Measurements from ENCODE around the gene BBS9. TPM values are rescaled to one million over a fixed set of nuclear protein-coding genes. Genes with fewer than 3 reads are reported as not detected.

The BBS9 gene
- polyA plus RNA-seq, 1 donor from 2014 or later: 9.8 TPM

DNA sequence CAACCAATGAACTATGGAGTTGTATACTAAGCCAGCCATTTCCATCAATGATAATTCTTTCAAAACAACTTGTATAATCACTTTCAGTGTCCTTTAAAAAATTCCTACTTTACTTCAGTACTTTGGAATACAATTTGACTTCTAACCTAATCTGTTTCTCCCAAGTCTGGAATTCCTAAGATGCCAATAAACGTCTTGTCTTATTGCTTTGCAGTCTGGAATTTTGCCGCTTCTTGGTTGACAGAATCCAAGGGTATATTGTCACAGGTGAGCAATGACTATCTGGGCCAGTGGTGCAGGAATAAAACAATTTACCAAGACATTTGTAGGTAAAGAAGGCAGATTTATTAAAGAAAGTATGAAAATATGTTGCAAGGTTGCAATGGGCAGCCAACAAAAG is 42.0 kb upstream of the BBS9 start:
- Histone ChIP-seq H3K27ac (ENCODE audit: low read length) (no peak overlapping the region), H3F3A (ENCODE audit: insufficient read depth, low read length, poor library complexity, severe bottlenecking) (no peaks in the 10 kb centered on the region), H3K27me3 (ENCODE audit: insufficient read depth, low read depth, low read length) (no peaks in the 10 kb centered on the region), H3K9ac (ENCODE audit: low read length) (no peak overlapping the region), H3K4me3 (ENCODE audit: low read length) (no peak overlapping the region), H3K36me3 (ENCODE audit: insufficient read depth, low read length) (no peaks in the 10 kb centered on the region), H3K9me3 (ENCODE audit: low read length) (no peaks in the 10 kb centered on the region), H3K79me2 (replicated peaks; ENCODE audit: insufficient read depth, low read length) (no peaks in the 10 kb centered on the region), H3K9me2 (ENCODE audit: insufficient read depth, low read length) (no peaks in the 10 kb centered on the region), H4K20me1 (ENCODE audit: insufficient read depth) (no peaks in the 10 kb centered on the region), H2AFZ (ENCODE audit: low read depth, low read length) (no peak overlapping the region), H3K4me2 (ENCODE audit: low read length) (no peak overlapping the region)
- TF ChIP-seq TAF1 (IDR thresholded peaks at IDR 0.05; ENCODE audit: low read depth): no peak
- no peak for TF ChIP-seq EP300 (conservative IDR thresholded peaks at IDR 0.05; ENCODE audit: poor library complexity, severe bottlenecking)
- TF ChIP-seq EZH2 (IDR thresholded peaks at IDR 0.05; ENCODE audit: borderline replicate concordance, insufficient read depth, low read length, poor library complexity, severe bottlenecking): no peak
- TF ChIP-seq, protein P1, sequence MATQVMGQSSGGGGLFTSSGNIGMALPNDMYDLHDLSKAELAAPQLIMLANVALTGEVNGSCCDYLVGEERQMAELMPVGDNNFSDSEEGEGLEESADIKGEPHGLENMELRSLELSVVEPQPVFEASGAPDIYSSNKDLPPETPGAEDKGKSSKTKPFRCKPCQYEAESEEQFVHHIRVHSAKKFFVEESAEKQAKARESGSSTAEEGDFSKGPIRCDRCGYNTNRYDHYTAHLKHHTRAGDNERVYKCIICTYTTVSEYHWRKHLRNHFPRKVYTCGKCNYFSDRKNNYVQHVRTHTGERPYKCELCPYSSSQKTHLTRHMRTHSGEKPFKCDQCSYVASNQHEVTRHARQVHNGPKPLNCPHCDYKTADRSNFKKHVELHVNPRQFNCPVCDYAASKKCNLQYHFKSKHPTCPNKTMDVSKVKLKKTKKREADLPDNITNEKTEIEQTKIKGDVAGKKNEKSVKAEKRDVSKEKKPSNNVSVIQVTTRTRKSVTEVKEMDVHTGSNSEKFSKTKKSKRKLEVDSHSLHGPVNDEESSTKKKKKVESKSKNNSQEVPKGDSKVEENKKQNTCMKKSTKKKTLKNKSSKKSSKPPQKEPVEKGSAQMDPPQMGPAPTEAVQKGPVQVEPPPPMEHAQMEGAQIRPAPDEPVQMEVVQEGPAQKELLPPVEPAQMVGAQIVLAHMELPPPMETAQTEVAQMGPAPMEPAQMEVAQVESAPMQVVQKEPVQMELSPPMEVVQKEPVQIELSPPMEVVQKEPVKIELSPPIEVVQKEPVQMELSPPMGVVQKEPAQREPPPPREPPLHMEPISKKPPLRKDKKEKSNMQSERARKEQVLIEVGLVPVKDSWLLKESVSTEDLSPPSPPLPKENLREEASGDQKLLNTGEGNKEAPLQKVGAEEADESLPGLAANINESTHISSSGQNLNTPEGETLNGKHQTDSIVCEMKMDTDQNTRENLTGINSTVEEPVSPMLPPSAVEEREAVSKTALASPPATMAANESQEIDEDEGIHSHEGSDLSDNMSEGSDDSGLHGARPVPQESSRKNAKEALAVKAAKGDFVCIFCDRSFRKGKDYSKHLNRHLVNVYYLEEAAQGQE (IDR thresholded peaks at IDR 0.05; ENCODE audit: borderline replicate concordance): no peak
- no peak for TF ChIP-seq SMC3 (conservative IDR thresholded peaks at IDR 0.05; ENCODE audit: poor library complexity)
- TF ChIP-seq POLR2AphosphoS5 (IDR thresholded peaks at IDR 0.05): no peak
- no peak for TF ChIP-seq MXI1 (conservative IDR thresholded peaks at IDR 0.05; ENCODE audit: poor library complexity, severe bottlenecking)
- TF ChIP-seq RAD21 (conservative IDR thresholded peaks at IDR 0.05): no peak
- TF ChIP-seq, protein P2, sequence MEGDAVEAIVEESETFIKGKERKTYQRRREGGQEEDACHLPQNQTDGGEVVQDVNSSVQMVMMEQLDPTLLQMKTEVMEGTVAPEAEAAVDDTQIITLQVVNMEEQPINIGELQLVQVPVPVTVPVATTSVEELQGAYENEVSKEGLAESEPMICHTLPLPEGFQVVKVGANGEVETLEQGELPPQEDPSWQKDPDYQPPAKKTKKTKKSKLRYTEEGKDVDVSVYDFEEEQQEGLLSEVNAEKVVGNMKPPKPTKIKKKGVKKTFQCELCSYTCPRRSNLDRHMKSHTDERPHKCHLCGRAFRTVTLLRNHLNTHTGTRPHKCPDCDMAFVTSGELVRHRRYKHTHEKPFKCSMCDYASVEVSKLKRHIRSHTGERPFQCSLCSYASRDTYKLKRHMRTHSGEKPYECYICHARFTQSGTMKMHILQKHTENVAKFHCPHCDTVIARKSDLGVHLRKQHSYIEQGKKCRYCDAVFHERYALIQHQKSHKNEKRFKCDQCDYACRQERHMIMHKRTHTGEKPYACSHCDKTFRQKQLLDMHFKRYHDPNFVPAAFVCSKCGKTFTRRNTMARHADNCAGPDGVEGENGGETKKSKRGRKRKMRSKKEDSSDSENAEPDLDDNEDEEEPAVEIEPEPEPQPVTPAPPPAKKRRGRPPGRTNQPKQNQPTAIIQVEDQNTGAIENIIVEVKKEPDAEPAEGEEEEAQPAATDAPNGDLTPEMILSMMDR (IDR thresholded peaks at IDR 0.05; ENCODE audit: poor library complexity, severe bottlenecking): no peak

DNA sequence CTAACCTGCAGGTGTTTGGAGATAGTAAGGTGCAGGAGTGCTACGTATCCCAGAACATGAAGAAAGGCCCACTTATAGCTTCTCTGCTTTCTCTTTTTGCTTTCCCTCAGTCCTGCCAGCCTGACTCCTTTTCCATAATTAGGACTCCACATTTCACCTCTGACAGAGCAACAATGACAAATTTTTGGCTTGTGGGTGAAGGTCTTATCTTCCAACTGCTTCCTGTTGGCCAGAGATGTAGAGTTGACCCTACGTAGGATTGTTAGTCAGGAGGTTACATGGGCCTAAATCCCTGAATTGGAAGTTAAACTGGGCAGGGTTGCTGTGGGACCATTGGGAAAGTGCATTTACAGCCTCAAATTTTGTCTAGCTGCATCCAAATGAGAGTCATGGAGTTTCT is 41.5 kb upstream of the BBS9 start:
- H3K36me3 ChIP-seq (ENCODE audit: insufficient read depth, low read length): no peaks in the 10 kb centered on the region
- TF ChIP-seq POLR2AphosphoS5 (IDR thresholded peaks at IDR 0.05) (no peak), EZH2 (IDR thresholded peaks at IDR 0.05; ENCODE audit: borderline replicate concordance, insufficient read depth, low read length, poor library complexity, severe bottlenecking) (no peak), TAF1 (IDR thresholded peaks at IDR 0.05; ENCODE audit: low read depth) (no peak), MXI1 (conservative IDR thresholded peaks at IDR 0.05; ENCODE audit: poor library complexity, severe bottlenecking) (no peak)
- TF ChIP-seq, protein P1 (IDR thresholded peaks at IDR 0.05; ENCODE audit: borderline replicate concordance): no peak
- H3K4me2 ChIP-seq (ENCODE audit: low read length): no peak overlapping the region

More for the DNA sequence above, 41.5 kb upstream of the BBS9 start:
- H3K4me3 ChIP-seq (ENCODE audit: low read length): no peak overlapping the region
- no peaks in the 10 kb centered on the region for H4K20me1 ChIP-seq (ENCODE audit: insufficient read depth)
- no peak overlapping the region for H3K9ac ChIP-seq (ENCODE audit: low read length)
- no peaks in the 10 kb centered on the region for H3K27me3 ChIP-seq (ENCODE audit: insufficient read depth, low read depth, low read length)
- H3F3A ChIP-seq (ENCODE audit: insufficient read depth, low read length, poor library complexity, severe bottlenecking): no peaks in the 10 kb centered on the region
- no peak overlapping the region for H3K27ac ChIP-seq (ENCODE audit: low read length)
- no peaks in the 10 kb centered on the region for H3K9me3 ChIP-seq (ENCODE audit: low read length)
- H2AFZ ChIP-seq (ENCODE audit: low read depth, low read length): no peak overlapping the region
- no peaks in the 10 kb centered on the region for H3K9me2 ChIP-seq (ENCODE audit: insufficient read depth, low read length)
- no peaks in the 10 kb centered on the region for H3K79me2 ChIP-seq (replicated peaks; ENCODE audit: insufficient read depth, low read length)

All from neural cell (in vitro differentiated cells).